Measurements from ENCODE around the gene NTM. TPM values are rescaled to one million over a fixed set of nuclear protein-coding genes. Genes with fewer than 3 reads are reported as not detected.

NTM gene
- total RNA-seq, 2 donors from 2014 or later, result not detected

DNA sequence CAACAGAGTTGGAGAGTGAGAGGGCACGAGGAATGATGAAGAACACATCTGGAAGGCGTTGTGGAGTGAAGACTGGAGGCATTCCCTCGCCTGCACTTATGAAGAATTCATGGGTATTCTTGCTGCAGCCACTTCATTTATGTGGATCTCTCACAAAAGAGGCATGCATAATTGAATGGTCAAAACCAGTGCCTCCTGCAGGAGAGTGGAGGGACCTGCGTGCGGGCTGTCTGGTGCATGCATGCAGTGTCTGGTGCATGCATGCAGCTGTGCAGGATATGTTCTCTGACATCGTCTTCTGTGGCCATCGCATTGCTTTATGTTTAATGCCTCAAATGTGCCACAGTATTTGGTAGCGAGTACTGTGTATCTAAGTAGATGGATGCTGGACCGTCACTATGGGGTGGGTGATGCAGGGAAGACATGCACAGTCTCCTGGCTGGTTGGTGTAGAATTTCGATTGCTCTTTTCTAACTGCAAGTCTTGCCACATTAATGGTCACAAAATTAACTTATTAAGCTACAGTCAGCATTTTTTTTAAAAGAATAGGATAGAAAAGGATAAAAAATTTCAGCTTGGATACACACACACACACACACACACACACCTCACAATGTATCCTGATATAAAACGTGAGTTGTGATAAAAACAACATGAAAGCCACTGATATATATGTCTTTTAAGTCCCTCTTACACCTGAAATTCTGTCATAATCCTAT, 20.9 kb upstream of the NTM start:
- no peaks in the 10 kb centered on the region for H3K36me3 ChIP-seq
- no peaks in the 10 kb centered on the region for H3K9me3 ChIP-seq
- no peaks in the 10 kb centered on the region for H3K27me3 ChIP-seq (replicated peaks; ENCODE audit: insufficient read depth)
- no peak overlapping the region for H3K27ac ChIP-seq
- ATAC-seq (ENCODE audit: insufficient number of reproducible peaks, low FRiP score, low read depth) (no peak), DNase-seq (ENCODE audit: low spot score) (no peak)
- H3K4me3 ChIP-seq, result no peak overlapping the region
- no peaks in the 10 kb centered on the region for H3K4me1 ChIP-seq (ENCODE audit: control insufficient read depth in 1 of 2, low read depth in 2 of 2)
- TF ChIP-seq, protein P1, sequence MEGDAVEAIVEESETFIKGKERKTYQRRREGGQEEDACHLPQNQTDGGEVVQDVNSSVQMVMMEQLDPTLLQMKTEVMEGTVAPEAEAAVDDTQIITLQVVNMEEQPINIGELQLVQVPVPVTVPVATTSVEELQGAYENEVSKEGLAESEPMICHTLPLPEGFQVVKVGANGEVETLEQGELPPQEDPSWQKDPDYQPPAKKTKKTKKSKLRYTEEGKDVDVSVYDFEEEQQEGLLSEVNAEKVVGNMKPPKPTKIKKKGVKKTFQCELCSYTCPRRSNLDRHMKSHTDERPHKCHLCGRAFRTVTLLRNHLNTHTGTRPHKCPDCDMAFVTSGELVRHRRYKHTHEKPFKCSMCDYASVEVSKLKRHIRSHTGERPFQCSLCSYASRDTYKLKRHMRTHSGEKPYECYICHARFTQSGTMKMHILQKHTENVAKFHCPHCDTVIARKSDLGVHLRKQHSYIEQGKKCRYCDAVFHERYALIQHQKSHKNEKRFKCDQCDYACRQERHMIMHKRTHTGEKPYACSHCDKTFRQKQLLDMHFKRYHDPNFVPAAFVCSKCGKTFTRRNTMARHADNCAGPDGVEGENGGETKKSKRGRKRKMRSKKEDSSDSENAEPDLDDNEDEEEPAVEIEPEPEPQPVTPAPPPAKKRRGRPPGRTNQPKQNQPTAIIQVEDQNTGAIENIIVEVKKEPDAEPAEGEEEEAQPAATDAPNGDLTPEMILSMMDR (IDR thresholded peaks at IDR 0.05), result no peak

- TF ChIP-seq, protein P1 (IDR thresholded peaks at IDR 0.05), result no peak
- ATAC-seq (ENCODE audit: insufficient number of reproducible peaks, low FRiP score, low read depth) (no peak), DNase-seq (ENCODE audit: low spot score) (no peak)
- Histone ChIP-seq H3K4me3 (no peak overlapping the region), H3K27me3 (replicated peaks; ENCODE audit: insufficient read depth) (no peaks in the 10 kb centered on the region), H3K9me3 (no peaks in the 10 kb centered on the region), H3K36me3 (no peaks in the 10 kb centered on the region), H3K27ac (no peak overlapping the region), H3K4me1 (ENCODE audit: control insufficient read depth in 1 of 2, low read depth in 2 of 2) (no peaks in the 10 kb centered on the region)
Observed at GRCh38 chr11:131350872-131351271, 19.5 kb upstream of the NTM start.

- DNase-seq (ENCODE audit: low spot score), result no peak
- Histone ChIP-seq H3K36me3 (no peaks in the 10 kb centered on the region), H3K9me3 (no peaks in the 10 kb centered on the region), H3K27me3 (replicated peaks; ENCODE audit: insufficient read depth) (no peaks in the 10 kb centered on the region), H3K27ac (no peak overlapping the region), H3K4me3 (no peak overlapping the region), H3K4me1 (ENCODE audit: control insufficient read depth in 1 of 2, low read depth in 2 of 2) (no peaks in the 10 kb centered on the region)
- ATAC-seq (ENCODE audit: insufficient number of reproducible peaks, low FRiP score, low read depth), result no peak
- TF ChIP-seq, protein P1 (IDR thresholded peaks at IDR 0.05), result no peak
Observed at GRCh38 chr11:131351848-131352247, 18.6 kb upstream of the NTM start.

GRCh38 chr11:131353766-131354165, 16.6 kb upstream of the NTM start:
- ATAC-seq (ENCODE audit: insufficient number of reproducible peaks, low FRiP score, low read depth) (no peak), DNase-seq (ENCODE audit: low spot score) (no peak)
- no peaks in the 10 kb centered on the region for H3K4me1 ChIP-seq (ENCODE audit: control insufficient read depth in 1 of 2, low read depth in 2 of 2)
- no peak overlapping the region for H3K27ac ChIP-seq
- no peaks in the 10 kb centered on the region for H3K27me3 ChIP-seq (replicated peaks; ENCODE audit: insufficient read depth)
- no peaks in the 10 kb centered on the region for H3K36me3 ChIP-seq
- H3K9me3 ChIP-seq, result no peaks in the 10 kb centered on the region
- no peak overlapping the region for H3K4me3 ChIP-seq
- TF ChIP-seq, protein P1 (IDR thresholded peaks at IDR 0.05), result no peak

DNA sequence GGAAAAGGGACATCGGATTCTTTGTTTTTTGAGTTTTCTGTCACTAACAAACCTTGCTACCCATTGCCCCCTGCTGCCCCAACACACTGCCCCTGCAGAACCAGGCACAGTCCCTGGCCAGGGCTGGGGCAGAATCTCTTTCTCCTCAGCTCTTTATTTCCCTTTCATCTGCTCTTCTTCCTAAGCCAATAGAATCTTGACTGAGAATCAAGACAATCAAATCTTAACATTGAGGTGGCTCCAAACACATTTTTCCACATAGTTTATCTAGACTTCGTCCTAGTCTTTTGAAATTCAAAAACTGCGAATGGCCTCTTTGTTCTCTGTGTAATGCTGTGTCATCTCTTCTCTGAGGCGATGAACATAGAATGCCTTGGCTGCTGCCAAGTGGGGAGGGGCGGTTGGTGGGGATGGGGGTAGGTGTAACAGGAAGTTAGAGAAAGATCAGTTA, 16.1 kb upstream of the NTM start:
- no peak overlapping the region for H3K4me3 ChIP-seq
- TF ChIP-seq, protein P1 (IDR thresholded peaks at IDR 0.05), result no peak
- DNase-seq (ENCODE audit: low spot score) (no peak), ATAC-seq (ENCODE audit: insufficient number of reproducible peaks, low FRiP score, low read depth) (no peak)
- H3K36me3 ChIP-seq, result no peaks in the 10 kb centered on the region
- H3K27ac ChIP-seq, result no peak overlapping the region
- H3K27me3 ChIP-seq (replicated peaks; ENCODE audit: insufficient read depth), result no peaks in the 10 kb centered on the region
- no peaks in the 10 kb centered on the region for H3K9me3 ChIP-seq
- no peaks in the 10 kb centered on the region for H3K4me1 ChIP-seq (ENCODE audit: control insufficient read depth in 1 of 2, low read depth in 2 of 2)
